GM10266 (cell line): Measurements from ENCODE around the gene KIF21A.
"Not testable (repeated sequence)": the region's sequence is repeated elsewhere in the genome, so short reads cannot be mapped to it uniquely, and the experiment has no call there.

Source experiments
- DNase-seq: peaks from one replicate; pipeline ENCODE4 v3.0.0; 2012; ENCODE audit errors: extremely low spot score
- TF ChIP-seq, protein P1 (sequence below): IDR thresholded peaks from 2 replicates; pipeline ENCODE4 v1.5.1; 2012; ENCODE audit warnings: mild to moderate bottlenecking, low read depth; ENCODE audit not compliant: control insufficient read depth, insufficient read depth; ENCODE audit errors: missing control alignments

Gene KIF21A

DNA sequence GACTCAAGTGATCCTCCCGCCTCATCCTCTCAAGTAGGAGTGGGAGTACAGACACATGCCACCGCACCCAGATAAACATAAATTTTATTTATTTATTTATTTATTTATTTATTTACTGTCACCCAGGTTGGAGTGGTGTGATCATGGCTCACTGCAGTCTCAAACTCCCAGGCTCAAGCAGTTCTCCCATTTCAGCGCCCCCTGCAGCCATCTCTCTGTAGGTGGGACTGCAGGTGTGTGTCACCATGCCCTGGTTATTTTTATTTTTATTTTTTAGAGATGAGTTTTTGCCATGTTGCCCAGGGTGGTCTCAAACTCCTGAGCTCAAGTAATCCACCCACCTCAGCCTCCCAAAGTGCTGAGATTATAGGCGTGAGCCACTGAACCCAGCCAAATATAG, 33.2 kb upstream of the KIF21A start:
- no peak for DNase-seq
- TF ChIP-seq, protein P1, sequence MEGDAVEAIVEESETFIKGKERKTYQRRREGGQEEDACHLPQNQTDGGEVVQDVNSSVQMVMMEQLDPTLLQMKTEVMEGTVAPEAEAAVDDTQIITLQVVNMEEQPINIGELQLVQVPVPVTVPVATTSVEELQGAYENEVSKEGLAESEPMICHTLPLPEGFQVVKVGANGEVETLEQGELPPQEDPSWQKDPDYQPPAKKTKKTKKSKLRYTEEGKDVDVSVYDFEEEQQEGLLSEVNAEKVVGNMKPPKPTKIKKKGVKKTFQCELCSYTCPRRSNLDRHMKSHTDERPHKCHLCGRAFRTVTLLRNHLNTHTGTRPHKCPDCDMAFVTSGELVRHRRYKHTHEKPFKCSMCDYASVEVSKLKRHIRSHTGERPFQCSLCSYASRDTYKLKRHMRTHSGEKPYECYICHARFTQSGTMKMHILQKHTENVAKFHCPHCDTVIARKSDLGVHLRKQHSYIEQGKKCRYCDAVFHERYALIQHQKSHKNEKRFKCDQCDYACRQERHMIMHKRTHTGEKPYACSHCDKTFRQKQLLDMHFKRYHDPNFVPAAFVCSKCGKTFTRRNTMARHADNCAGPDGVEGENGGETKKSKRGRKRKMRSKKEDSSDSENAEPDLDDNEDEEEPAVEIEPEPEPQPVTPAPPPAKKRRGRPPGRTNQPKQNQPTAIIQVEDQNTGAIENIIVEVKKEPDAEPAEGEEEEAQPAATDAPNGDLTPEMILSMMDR = no peak

DNA sequence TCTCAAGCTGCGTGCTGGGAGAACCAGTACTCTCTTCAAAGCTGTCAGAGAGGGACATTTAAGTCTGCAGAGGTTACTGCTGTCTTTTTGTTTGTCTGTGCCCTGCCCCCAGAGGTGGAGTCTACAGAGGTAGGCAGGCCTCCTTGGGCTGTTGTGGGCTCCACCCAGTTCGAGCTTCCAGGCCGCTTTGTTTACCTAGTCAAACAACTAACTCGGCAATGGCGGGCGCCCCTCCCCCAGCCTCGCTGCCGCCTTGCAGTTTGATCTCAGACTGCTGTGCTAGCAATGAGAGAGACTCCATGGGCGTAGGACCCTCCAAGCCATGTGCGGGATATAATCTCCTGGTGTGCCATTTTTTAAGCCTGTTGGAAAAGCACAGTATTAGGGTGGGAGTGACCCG, 32.2 kb upstream of the KIF21A start:
- not testable (repeated sequence) for DNase-seq

DNA sequence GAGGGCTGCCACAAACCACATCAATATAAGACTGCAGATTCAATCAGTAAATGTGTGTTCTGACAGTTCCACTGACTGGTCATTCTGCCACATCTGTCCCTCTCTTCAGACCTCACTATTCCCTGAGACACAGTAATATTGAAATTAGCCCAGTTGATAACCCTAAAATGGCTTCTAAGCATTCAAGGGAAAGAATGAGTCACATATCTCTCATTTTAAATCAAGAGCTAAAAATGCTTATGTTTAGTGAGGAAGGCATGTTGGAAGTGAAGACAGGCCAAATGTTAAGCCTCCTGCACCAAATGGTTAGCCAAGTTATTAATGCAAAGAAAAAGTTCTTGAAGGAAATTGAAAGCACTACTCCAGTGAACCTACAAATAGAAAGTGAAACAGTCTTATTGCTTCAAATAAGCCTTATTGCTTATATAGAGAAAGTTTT, 24.5 kb upstream of the KIF21A start:
- TF ChIP-seq, protein P1 = no peak
- peak; percentile 20 for DNase-seq

DNA sequence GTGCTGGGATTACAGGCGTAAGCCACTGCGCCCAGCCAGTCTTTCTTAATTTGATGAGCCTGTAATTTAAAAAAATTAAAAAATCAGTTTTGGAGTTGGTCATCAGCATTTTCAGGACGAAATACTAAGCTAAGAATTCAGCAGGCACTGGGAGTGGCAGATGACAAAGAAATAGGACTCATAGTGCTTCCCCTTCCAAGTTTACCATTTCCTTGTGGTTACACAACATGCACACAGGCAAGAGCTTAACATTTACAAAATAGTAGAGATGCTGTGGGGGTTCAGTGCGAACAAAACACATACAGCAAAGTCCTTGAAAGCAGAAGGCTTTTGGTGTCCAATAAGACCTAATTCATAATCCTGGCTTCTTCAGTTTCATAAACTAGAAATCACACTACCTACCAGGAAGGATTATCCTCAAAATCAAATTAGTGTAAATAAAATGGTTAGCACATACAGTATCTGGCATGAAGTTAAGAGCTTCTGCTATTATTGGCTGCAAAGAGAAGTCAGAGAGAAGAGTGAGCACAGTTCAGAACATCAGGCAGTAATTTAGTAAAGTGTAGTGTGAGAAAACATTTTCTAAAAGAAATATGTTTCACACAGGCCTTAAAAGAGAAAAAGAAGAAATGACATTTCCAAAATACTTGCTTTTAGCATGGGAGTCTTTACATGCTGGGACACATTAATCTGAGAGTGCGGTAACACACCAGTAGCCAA, 22.2 kb upstream of the KIF21A start:
- TF ChIP-seq, protein P1 = no peak

DNA sequence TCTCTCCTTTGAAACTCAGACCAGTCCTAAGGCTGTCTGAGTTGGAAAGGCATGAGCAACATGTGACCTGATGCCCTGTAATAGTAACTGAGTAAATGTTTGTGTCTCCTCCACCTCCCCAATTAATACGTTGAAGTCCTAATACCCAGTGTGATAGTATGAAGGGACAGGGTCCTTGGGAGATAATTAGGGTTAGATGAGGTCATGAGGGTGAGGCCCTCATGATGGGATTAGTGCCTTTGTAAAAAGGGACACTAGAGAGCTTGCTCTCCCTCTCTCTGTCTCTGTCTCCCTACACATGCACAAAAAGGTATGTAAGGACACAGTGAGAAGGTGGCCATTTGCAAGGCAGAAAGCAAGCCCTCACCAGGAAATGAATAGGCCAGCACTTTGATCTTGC, 18.1 kb upstream of the KIF21A start:
- DNase-seq = no peak
- TF ChIP-seq, protein P1 = no peak

More for the DNA sequence above, 22.2 kb upstream of the KIF21A start:
- DNase-seq = no peak

DNA sequence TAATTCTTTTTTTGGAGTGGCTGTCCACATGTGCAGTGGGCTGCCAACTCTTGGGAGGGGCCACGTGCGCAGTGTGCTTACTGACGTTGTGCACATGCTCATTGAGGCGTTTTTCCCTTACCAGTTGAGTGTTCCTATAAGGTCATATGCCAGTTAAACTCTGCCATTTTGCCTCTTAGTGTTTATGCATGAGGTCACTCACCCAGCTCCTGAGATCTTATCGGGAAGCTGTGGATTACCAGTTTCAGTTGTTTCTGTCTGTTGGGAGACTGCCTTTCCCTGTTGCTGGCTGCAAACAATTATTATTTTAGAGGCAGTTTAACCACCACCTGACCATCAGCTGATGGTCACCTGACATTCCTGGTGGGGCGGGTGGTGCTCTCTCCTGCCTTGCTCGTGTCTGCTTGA, 16.1 kb upstream of the KIF21A start:
- DNase-seq = no peak
- TF ChIP-seq, protein P1 = no peak

DNA sequence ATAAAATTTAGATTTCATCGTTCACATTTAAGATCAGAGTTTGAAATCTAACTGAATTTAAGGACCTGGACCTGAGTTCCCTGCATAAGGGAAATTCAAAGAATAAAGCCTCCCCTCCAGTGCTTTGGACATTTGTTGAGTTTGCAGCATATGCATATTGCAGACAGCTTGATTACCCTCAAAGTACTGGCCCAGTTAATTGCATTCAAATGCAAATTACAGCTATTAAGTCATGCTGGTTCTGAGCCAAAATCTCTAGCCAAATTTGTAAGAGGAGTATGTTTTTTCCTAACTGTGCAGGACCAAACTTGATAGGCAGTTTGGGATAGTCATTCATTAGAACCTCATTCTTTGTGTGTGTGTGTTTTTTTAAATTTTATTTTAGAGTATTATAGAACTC, 9.1 kb upstream of the KIF21A start:
- no peak for DNase-seq
- TF ChIP-seq, protein P1 = no peak

DNA sequence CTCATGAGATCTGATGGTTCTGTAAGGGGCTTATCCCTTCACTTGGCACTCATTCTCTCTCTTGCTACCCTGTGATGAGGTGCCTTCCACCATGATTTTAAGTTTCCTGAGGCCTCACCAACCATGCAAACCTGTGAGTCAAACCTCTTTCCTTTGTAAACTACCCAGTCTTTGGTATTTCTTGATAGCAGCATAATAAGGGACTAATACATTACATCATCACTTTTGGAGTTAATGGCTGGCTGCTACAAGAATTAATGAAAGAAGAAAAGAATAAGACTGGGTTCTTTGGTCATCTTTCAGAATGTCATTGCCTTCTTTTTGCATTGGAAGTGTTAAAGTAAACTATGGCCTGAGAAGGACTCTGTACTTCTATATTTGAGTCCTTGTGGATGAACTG, 5.1 kb upstream of the KIF21A start:
- TF ChIP-seq, protein P1 = no peak
- DNase-seq = no peak
